Mesendoderm (in vitro differentiated cells): ENCODE results near the gene CD34.
"Not testable (repeated sequence)": the region's sequence is repeated elsewhere in the genome, so short reads cannot be mapped to it uniquely, and the experiment has no call there.

Experiments used
- DNase-seq: peaks from one replicate; pipeline ENCODE4 v3.0.0; 2013
- H2AK5ac ChIP-seq: 2 replicates; pipeline ENCODE4 v1.6.1; 2013; ENCODE audit warnings: low read length, inconsistent platforms
- H2BK120ac ChIP-seq: 2 replicates; pipeline ENCODE4 v1.6.1; 2013; ENCODE audit warnings: low read depth, mild to moderate bottlenecking, low read length, moderate library complexity, mixed read lengths
- H2BK15ac ChIP-seq: replicated peaks from 2 replicates; pipeline ENCODE4 v1.6.1; 2013; ENCODE audit warnings: low read depth, mild to moderate bottlenecking, moderate library complexity
- H2BK5ac ChIP-seq: 2 replicates; pipeline ENCODE4 v1.6.1; 2013; ENCODE audit warnings: low read length, inconsistent platforms
- H3K18ac ChIP-seq: 2 replicates; pipeline ENCODE4 v1.6.1; 2013; ENCODE audit warnings: mild to moderate bottlenecking, low read length, mixed read lengths
- H3K23ac ChIP-seq: one replicate; pipeline ENCODE4 v1.6.1; 2013; ENCODE audit warnings: low read length
- H3K27ac ChIP-seq: 2 replicates; pipeline ENCODE4 v1.5.1; 2013; ENCODE audit warnings: low read depth, mild to moderate bottlenecking, inconsistent platforms, low read length, moderate library complexity
- H3K27me3 ChIP-seq: 2 replicates; pipeline ENCODE4 v1.6.1; 2013; ENCODE audit warnings: low read length, control low read depth, mild to moderate bottlenecking, inconsistent platforms; ENCODE audit not compliant: insufficient read depth, poor library complexity
- H3K36me3 ChIP-seq: 2 replicates; pipeline ENCODE4 v1.6.1; 2013; ENCODE audit warnings: low read length, inconsistent platforms; ENCODE audit not compliant: control insufficient read depth, insufficient read depth
- H3K4ac ChIP-seq: one replicate; pipeline ENCODE4 v1.6.1; 2013; ENCODE audit warnings: low read depth, mild to moderate bottlenecking, low read length, moderate library complexity
- H3K4me1 ChIP-seq: 2 replicates; pipeline ENCODE4 v1.6.1; 2013; ENCODE audit warnings: low read depth, low read length, inconsistent platforms; ENCODE audit not compliant: control insufficient read depth
- H3K4me2 ChIP-seq: 2 replicates; pipeline ENCODE4 v1.6.1; 2013; ENCODE audit warnings: low read length
- H3K4me3 ChIP-seq: 2 replicates; pipeline ENCODE4 v1.5.1; 2013; ENCODE audit warnings: mild to moderate bottlenecking, low read length
- H3K56ac ChIP-seq: one replicate; pipeline ENCODE4 v1.6.1; 2013; ENCODE audit warnings: low read length
- H3K79me1 ChIP-seq: 2 replicates; pipeline ENCODE4 v1.6.1; 2013; ENCODE audit warnings: low read length, inconsistent platforms
- H3K79me2 ChIP-seq: 2 replicates; pipeline ENCODE4 v1.6.1; 2013; ENCODE audit warnings: mild to moderate bottlenecking, low read length; ENCODE audit not compliant: control insufficient read depth, insufficient read depth
- H3K9ac ChIP-seq: 2 replicates; pipeline ENCODE4 v1.6.1; 2013; ENCODE audit warnings: low read length, inconsistent platforms
- H4K5ac ChIP-seq: one replicate; pipeline ENCODE4 v1.6.1; 2013; ENCODE audit warnings: low read length
- H4K8ac ChIP-seq: one replicate; pipeline ENCODE4 v1.6.1; 2013; ENCODE audit warnings: low read depth, mild to moderate bottlenecking, control low read depth, low read length, moderate library complexity
- whole genome bisulfite sequencing: extraction: QIAGEN DNeasy Blood & Tissue Kit; methylation state at CpG from one replicate; pipeline ENCODE4 v1.1.7; 2013; ENCODE audit warnings: low lambda C conversion rate, missing lambda C conversion rate; ENCODE audit not compliant: insufficient coverage; ENCODE audit errors: extremely low coverage; 5-methylcytosine and 5-hydroxymethylcytosine counted together

Gene CD34

DNA sequence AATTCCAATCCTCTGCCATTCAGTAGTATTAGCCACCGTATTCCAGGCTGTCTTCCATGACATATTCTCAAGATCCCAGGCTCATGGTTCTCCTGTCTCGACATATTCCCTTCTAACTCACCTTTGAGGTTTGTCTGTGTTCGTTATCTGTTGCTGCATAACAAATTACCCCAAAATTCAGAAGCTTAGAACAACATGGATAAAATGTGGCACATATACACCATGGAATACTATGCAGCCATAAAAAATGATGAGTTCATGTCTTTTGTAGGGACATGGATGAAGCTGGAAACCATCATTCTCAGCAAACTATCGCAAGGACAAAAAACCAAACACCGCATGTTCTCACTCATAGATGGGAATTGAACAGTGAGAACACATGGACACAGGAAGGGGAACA lies 33.0 kb downstream of the CD34 start:
- H4K8ac ChIP-seq, H3K4me2 ChIP-seq, H3K27ac ChIP-seq, DNase-seq, H3K79me2 ChIP-seq, H2BK5ac ChIP-seq, H3K9ac ChIP-seq, H2AK5ac ChIP-seq, H3K4me3 ChIP-seq, H3K36me3 ChIP-seq, H3K27me3 ChIP-seq, H3K4me1 ChIP-seq, H3K56ac ChIP-seq, H4K5ac ChIP-seq, H3K79me1 ChIP-seq, H3K18ac ChIP-seq, H2BK15ac ChIP-seq, H3K4ac ChIP-seq, H3K23ac ChIP-seq, H2BK120ac ChIP-seq: not testable (repeated sequence)
- WGBS = no CpG with 5 or more reads among the region's 5 CpGs

DNA sequence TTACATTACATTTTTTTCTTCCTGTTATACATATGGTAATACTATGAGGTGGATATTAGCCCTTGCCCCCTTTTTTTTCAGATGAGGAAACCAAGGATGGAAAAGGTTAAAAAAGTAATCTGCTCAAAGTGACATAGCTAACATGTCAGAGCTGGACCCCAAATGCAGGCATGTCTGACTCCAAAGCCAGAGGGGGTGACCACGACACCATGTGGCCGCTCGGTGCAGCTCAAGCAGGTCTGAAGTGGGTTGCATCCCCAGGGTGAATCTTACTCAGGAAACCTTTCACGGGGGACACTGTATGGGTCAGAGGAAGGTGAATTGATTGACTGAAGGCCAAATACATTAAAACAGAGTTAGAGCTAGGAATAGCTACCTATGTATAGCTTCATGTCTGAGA lies 34.8 kb downstream of the CD34 start:
- no peak overlapping the region for H3K27ac ChIP-seq
- H2BK15ac ChIP-seq = no peak overlapping the region
- H3K4me2 ChIP-seq = no peak overlapping the region
- no peaks in the 10 kb centered on the region for H3K27me3 ChIP-seq
- no peak overlapping the region for H4K8ac ChIP-seq
- H3K4me3 ChIP-seq = no peak overlapping the region
- H3K79me1 ChIP-seq = no peaks in the 10 kb centered on the region
- no peak for DNase-seq
- H2BK5ac ChIP-seq = no peak overlapping the region
- no peak overlapping the region for H2AK5ac ChIP-seq
- no peak overlapping the region for H3K56ac ChIP-seq
- H3K9ac ChIP-seq = no peak overlapping the region
- H3K36me3 ChIP-seq = no peaks in the 10 kb centered on the region
- H3K18ac ChIP-seq = no peak overlapping the region
- no CpG with 5 or more reads among the region's 4 CpGs for WGBS
- H2BK120ac ChIP-seq = no peak overlapping the region
- H3K23ac ChIP-seq = no peak overlapping the region
- no peaks in the 10 kb centered on the region for H3K79me2 ChIP-seq
- H3K4me1 ChIP-seq = no peaks in the 10 kb centered on the region
- H4K5ac ChIP-seq = no peak overlapping the region
- H3K4ac ChIP-seq = no peak overlapping the region

GRCh38 chr1:207875532-207875931 lies 35.4 kb downstream of the CD34 start:
- Histone ChIP-seq H3K27ac (no peak overlapping the region), H3K36me3 (no peaks in the 10 kb centered on the region), H2BK5ac (no peak overlapping the region), H4K5ac (no peak overlapping the region), H3K4ac (no peak overlapping the region), H3K4me3 (no peak overlapping the region), H3K4me1 (no peaks in the 10 kb centered on the region), H2BK120ac (no peak overlapping the region), H2BK15ac (no peak overlapping the region), H3K27me3 (no peaks in the 10 kb centered on the region), H3K9ac (no peak overlapping the region), H3K18ac (no peak overlapping the region), H3K4me2 (no peak overlapping the region), H3K79me2 (no peaks in the 10 kb centered on the region), H2AK5ac (no peak overlapping the region), H3K23ac (no peak overlapping the region), H3K79me1 (no peaks in the 10 kb centered on the region), H4K8ac (no peak overlapping the region), H3K56ac (no peak overlapping the region)
- WGBS = no CpG with 5 or more reads among the region's 4 CpGs
- DNase-seq = no peak

DNA sequence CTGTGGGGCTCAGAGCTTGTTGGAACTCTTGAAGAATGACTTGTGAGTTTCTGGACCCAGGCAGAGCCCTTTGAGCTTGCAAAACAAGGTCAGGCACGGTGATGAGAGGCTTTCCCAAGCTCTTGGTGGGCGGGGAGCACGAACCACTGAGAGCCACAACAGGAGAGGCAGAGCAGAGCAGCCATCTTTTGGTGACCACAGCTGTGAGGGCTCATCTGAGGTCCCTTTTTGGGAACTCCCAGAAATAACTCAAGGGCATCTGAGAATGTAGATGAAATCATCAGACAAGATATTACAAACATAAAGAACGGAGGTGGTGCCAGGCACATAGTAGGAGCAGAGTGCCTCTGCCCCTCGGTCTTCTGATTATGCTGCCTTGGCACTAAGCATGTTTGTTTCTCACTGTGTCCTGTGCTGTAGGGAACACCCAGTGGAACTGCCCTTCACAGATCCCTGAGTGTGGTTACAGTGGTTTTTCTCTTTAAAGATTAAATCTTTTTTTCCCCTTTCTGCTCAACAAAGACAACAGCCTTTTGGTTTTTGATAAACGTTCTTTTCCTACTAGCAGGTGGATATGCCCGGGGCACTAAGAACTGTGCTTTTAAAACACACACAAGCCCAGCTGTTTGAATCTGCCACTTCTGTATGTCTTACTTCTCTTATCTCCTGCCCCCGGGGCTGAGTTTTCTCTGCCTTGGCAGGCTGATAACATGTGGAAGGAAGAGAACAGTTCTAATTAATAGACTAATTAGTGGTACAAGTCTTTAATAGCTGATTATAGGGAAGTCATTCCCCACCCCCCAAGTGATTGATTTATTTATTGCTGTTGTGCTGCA lies 37.7 kb downstream of the CD34 start:
- no peaks in the 10 kb centered on the region for H3K79me2 ChIP-seq
- no peak overlapping the region for H3K4me3 ChIP-seq
- no peaks in the 10 kb centered on the region for H3K27me3 ChIP-seq
- H3K23ac ChIP-seq = no peak overlapping the region
- H3K4me2 ChIP-seq = no peak overlapping the region
- H3K56ac ChIP-seq = no peak overlapping the region
- H2AK5ac ChIP-seq = no peak overlapping the region
- H3K18ac ChIP-seq = no peak overlapping the region
- H3K4me1 ChIP-seq = no peaks in the 10 kb centered on the region
- no peak overlapping the region for H4K5ac ChIP-seq
- H3K79me1 ChIP-seq = no peaks in the 10 kb centered on the region
- no peak overlapping the region for H2BK15ac ChIP-seq
- no CpG with 5 or more reads among the region's 8 CpGs for WGBS
- no peak overlapping the region for H3K27ac ChIP-seq
- H3K9ac ChIP-seq = no peak overlapping the region
- H2BK120ac ChIP-seq = no peak overlapping the region
- no peak overlapping the region for H2BK5ac ChIP-seq
- no peak overlapping the region for H3K4ac ChIP-seq
- no peak overlapping the region for H4K8ac ChIP-seq
- H3K36me3 ChIP-seq = no peaks in the 10 kb centered on the region
- DNase-seq = no peak

GRCh38 chr1:207872621-207873020 lies 38.3 kb downstream of the CD34 start:
- Histone ChIP-seq H3K4me3 (no peak overlapping the region), H3K9ac (no peak overlapping the region), H3K4ac (no peak overlapping the region), H4K8ac (no peak overlapping the region), H3K4me2 (no peak overlapping the region), H2BK5ac (no peak overlapping the region), H3K27me3 (no peaks in the 10 kb centered on the region), H3K27ac (no peak overlapping the region), H2BK15ac (no peak overlapping the region), H3K4me1 (no peaks in the 10 kb centered on the region), H2AK5ac (no peak overlapping the region), H3K79me1 (no peaks in the 10 kb centered on the region), H3K36me3 (no peaks in the 10 kb centered on the region), H3K56ac (no peak overlapping the region), H3K79me2 (no peaks in the 10 kb centered on the region), H4K5ac (no peak overlapping the region), H2BK120ac (no peak overlapping the region), H3K23ac (no peak overlapping the region), H3K18ac (no peak overlapping the region)
- no peak for DNase-seq
- no CpG with 5 or more reads among the region's 2 CpGs for WGBS

DNA sequence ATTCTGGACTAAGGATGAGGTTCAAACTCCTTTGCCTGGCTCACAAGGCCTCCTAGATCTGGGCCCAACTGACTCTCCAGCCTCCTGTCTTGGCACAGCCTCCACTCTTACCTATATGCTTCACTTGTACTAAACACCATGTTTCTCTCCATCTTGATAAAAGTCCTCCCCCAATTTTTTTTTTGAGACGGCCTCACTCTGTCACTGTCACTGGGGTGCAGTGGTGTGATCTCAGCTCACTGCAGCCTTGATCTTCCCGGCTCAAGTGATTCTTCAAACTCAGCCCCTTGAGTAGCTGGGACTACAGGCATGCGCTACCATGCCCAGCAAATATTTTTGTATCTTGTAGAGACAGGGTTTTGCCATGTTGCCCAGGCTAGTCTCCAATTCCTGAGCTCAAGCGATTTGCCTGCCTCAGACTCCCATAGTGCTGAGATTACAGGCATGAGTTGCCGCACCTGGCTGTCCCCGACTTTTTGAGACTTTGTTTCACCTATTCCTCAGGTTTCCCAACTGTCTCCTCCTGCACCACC lies 39.7 kb downstream of the CD34 start:
- Histone ChIP-seq H3K56ac (no peak overlapping the region), H3K23ac (no peak overlapping the region), H3K4me1 (no peaks in the 10 kb centered on the region), H3K79me1 (no peaks in the 10 kb centered on the region), H3K27me3 (no peaks in the 10 kb centered on the region), H3K9ac (no peak overlapping the region), H3K4me2 (no peak overlapping the region), H2BK5ac (no peak overlapping the region), H2BK15ac (no peak overlapping the region), H3K36me3 (no peaks in the 10 kb centered on the region), H3K18ac (no peak overlapping the region), H3K4me3 (no peak overlapping the region), H4K8ac (no peak overlapping the region), H2AK5ac (no peak overlapping the region), H2BK120ac (no peak overlapping the region), H3K4ac (no peak overlapping the region), H3K79me2 (no peaks in the 10 kb centered on the region), H3K27ac (no peak overlapping the region), H4K5ac (no peak overlapping the region)
- no CpG with 5 or more reads among the region's 6 CpGs for WGBS
- DNase-seq = no peak
